Endometrial microvascular endothelial cells (primary cell): ENCODE results near the gene SEMA3F. TPM values are rescaled to one million over a fixed set of nuclear protein-coding genes. Genes with fewer than 3 reads are reported as not detected.
"Not testable (repeated sequence)": the region's sequence is repeated elsewhere in the genome, so short reads cannot be mapped to it uniquely, and the experiment has no call there.

Source experiments
- in situ Hi-C: cut with HindIII; loops from 2 replicates; pipeline ENCODE4 v1.10.0; 2017; ENCODE audit warnings: low sequenced_read_pairs, low pct_unique_long_range_greater_than_20kb; ENCODE audit errors: inconsistent ontology term
- total RNA-seq: library from RNA; depleted of rRNA; stranded (reverse); fragments of >200 nt; gene quantifications from one replicate; pipeline ENCODE4 v1.2.3, GENCODE V29; 2015; ENCODE audit errors: inconsistent ontology term

SEMA3F gene
- total RNA-seq, 1 donor from 2014 or later: 263 TPM

DNA sequence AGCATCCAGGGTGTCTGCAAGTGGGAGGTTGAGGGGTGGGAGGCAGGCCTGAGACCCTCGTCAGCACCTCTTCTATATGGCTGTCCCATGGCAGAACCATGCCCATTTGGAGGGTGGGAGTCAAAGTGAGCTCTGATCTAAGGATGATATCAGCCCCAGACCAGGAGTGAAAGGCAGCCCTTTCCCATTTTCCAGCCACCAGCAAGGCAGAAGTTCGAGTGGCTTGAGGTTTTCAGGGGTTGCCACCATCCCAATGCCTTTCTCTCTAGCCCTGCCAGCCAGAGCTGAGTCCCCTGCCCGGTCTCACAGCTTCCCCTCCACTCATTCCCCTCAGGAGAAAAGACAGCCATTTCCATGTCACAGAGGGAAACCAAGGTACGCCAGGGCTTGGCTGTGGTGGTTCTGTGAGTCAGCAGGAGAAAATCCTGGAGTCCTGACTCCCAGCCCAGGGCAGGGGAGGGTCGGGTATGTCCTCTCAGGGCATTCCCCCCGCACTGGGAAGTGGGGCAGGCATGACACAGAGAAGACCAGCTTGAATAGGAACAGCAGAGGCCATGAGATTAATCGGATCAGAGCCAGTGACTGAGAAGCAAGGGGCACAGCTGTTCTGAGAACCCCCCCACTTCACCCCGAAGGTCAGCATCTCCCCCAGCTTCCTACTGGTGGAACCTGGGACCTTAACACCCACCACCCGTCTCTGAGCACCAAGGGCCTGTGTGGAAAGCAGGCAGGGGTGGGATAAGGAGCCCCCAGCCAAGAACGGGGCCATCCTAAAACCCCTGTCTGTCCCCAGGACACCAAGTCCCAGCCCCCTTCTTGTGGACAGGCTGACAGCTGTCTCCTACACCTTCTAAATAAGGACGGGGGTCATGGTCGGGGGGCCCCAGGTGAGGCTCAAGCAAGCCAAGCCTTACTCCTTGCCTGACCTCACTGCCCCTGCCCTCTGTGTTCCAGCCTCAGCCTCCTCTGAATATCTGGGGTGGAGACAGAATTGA lies 49.0 kb downstream of the SEMA3F start:
- in situ Hi-C loops: no loop called here

DNA sequence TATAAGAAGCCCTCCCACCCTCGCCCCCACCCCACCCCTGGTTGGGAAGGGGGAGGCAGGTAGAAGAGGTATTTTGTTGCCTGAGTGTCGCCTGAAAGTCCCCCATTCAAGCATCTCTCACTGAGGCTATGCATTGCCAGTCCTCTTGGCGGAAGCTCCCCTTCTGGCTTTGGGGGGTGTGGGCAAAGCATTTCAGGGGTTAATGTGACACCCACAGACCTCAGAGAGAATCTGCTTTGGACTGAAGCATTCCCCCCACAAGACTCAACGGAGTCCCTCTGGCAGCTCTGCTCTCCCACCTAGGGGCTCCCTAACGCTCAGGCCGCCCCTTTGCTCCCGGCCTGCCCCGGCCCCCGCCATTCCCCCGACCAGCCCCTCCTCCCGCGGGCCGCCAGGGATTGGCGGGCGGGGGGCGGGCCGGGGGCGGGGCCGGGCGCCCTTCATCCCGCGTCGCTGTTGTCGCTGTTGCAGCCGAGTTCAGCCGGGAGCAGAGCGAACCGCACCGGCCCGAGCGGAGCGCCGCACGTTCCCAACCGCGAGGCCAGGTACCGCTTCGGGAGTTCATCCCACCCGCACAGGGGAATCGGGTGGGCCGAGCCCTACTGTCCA lies 49.8 kb downstream of the SEMA3F start, which contains the start of gene SLC38A3:
Gene SLC38A3, plus strand, starts transcription at position 468 of the 609 bp plus-strand sequence. CDS start 8,929 bp downstream, outside the sequence.
- in situ Hi-C loops: no loop called here

DNA sequence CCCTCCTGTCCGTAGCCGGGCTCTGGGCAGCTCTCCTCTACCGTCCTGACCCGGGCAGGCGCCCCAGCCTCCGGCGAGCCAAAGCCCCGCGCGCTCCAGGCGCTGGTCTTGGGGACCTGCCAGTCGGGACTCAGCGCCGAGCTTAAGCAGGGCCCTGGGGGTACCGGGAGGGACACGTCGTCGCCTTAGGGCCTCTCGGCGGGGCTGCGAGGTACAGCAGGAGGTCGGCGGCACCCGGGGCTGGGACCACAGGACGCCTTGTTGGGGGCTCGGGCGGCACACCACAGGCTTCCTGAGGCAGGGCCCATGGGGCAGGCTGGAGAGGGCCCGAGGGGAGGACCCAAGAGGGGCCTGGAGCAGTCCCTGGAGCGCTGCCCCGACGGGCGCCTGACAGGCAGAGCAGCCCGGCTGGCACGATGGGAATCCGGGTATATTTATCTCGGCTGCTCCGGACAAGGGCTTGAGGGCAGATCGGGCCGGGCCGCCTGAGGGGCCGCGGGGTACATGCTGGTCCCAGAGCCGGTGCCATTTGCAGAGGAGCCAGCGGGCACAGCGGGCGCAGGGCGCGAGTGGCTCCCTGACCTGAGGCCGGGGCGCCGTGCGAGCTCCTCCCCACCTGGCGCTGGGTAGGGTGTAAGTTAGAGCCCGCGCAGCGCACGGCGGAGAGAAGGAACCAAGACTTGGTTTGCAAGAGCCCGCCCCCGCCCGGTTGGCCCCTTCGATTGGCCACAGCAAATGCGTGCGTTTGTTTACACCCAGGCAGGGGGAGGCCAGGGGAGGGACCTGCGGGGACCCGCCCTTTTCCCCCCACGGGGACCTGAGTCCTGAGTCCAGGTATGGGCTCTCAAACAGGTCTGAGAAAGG lies 50.5 kb downstream of the SEMA3F start:
- in situ Hi-C loops: no loop called here

DNA sequence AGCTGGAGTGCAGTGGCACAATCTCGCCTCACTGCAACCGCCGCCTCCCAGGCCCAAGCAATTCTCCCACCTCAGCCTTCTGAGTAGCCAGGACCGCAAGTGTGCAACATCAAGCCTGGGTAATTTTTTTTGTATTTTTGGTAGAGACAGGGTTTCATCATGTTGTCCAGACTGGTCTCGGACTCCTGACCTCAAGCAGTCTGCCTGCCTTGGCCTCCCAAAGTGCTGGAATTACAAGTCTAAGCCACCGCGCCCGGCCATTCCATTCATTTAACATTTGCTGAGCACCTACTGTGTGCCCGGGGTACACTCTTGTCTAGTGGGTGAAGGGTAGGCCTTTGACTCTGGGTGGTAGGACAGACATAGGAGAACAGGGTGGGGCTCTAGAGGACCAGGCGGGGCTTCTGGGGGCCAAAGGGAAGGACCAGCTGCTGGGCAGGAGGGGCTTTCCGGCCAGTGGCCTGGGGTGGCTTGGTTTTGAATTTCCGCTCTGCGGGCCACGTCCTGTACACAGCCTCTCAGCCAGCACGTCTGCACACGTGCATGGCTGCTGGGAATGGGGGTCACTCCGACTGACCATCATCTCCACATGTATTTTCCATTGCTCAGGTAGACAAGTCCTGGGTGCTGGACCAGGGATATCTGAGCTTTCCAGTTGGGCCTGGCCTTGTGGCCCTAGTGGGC lies 52.4 kb downstream of the SEMA3F start:
- in situ Hi-C loops: no loop called here

DNA sequence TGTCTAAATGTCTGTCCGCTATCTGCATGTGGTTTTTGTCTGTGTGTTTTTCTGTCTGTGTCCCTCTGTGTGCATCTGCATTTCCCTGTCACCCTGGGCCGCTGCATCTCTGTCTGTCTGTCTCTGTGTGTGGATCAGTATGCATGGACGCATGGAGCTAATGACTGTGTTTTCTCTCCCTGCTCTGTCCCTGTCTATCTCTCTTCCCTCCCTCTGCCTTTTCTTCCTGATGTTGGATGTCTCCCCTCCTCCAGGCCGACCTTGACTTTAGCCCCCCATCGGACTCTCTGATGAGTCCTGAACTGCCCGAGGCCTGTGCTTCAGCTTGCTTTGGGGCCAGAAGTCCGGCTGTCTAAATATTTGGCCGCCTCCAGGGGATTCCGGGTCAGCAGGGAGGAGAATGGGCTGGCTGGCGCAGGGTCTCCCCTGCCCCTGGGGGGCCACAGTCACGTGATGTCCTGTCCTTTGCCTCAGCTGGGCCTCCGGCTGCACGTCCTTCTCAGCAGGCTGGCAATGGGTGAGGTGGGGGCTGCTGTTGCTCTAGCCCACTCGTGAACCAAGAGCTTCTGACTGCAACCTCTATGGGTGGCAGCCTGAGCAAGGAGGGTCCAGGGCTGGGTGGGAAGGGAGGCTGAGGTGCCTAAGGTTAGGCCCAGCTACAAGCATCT lies 53.7 kb downstream of the SEMA3F start:
- in situ Hi-C loops: no loop called here

DNA sequence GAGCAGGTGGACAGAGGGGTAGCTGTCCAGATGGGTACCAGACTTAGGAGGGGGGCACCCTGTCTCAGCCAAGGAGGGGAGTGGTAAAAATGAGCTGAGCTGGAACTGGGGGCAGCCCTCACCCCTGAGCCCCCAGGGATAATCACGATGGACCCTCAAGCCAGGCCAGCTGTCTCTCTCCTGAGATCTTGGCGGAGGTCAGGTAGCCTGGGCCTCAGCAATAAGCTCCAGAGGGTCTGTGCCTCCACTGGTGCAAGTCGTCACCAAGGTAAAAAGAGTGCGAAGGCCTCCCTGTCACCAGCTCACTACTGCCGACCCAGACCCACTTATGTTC lies 55.0 kb downstream of the SEMA3F start:
- in situ Hi-C loops: no loop called here

DNA sequence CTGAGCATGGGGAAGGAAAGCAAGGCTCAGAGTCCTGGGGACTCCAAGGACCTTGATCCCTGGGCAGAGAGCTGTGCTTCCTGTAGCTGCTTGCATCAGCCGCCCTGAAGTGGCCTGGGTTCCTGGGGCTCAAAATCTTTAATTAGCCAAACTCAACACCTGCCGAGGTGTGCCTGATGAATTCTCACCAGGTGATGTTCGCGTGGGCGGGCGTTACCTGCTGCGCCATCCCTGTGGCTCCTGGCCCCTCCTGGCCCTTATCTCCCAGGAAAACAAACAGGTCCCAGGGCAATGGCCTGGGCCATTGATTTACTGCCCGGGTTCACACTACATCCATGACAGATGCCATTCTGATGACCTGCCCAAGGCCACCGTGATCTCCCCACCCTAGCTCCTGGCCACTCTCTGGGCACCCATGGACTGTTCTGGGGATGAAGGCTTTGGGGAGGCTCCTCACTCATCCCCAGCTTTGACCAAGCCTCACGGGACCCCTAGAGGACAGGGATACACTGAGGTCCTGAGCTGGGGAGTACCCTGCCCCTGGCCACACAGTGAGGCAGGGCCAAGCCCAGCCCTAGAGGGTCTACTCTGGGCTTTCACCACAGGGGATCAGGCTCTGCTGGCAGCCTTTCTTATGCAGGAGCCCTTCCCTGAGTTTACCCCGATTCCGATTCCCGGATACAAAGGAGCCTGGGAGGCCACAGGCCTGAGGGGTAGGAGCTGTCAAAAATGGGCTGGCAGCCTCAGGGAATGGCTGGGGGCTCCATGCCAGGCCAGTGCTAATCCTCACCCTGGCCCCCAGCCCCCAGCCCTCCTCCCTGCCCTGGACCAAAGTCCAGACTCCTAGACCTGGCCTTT lies 55.6 kb downstream of the SEMA3F start:
- in situ Hi-C loops: no loop called here

DNA sequence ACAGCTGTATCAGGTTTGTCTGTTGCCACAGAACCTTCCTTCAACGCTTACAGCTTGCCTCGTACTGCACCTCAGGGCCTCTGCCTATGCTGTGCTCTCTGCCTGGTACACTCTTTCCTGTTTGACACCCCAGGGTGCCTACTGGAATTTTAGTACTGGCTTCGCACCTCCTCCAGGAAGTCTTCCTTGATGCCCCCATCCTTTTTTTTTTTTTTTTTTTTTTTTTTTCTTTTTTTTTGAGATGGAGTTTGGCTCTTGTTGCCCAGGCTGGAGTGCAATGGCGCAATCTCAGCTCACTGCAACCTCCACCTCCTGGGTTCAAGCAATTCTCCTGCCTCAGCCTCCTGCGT lies 56.2 kb downstream of the SEMA3F start:
- in situ Hi-C loops: not testable (repeated sequence)

DNA sequence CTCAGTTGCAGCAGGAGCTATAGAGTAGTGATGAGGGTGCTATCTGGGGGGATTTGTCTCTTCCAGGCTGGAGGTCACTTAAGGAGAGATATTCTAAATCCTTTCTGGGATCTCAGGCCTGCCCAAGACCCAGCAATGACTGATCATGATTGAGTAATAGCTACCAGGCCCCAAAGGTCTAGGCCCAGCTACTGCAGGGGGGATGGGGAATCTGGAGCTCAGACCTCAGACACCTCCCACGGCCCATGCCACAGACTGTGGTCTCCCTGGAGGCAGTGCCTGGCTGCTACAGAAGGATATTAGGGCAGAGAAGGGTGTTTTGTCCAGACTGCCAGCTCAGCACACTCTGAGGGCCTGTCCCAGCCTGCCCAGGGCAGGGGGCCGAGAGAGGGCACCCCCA lies 56.8 kb downstream of the SEMA3F start:
- in situ Hi-C loops: no loop called here

DNA sequence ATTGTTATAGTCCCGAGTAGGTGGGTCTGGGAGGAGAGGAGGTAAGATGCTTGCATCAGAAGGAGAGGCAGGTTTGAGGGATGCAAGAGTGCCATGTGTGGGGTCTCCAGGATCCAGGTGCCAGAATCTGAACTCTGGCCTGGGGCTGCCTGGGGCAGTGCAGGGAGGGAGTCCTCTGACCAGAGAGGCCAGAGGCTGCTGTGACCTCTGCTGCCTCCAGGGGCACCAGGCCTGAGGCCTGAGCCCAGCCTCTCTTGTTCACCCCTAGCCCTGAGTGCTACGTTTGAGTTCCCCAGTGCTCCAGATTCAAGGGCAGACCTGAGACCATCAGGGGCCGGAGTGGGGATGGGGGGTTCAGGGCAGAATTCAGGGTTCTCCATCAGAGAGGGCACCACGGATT lies 57.4 kb downstream of the SEMA3F start:
- in situ Hi-C loops: no loop called here

DNA sequence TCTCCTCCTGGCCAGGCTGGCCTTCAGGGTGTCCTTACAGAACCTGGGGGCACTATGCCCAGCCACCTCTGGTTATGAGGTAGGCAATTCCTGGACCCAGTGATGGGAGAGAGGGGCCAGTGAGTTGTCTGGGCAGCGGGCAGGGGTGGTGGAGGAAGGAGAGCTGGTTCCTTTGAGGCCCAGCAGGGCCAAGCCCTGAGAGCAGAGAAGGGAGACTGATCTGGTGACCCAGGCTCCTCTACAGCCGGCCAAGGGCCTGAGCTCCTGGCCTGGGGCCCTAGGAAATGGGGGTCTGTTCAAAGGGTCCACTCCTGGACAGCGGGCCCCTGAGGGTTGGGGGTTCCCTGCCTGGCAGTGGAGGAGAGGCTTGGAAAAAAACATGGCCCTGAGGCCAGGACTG lies 57.8 kb downstream of the SEMA3F start:
- in situ Hi-C loops: no loop called here

DNA sequence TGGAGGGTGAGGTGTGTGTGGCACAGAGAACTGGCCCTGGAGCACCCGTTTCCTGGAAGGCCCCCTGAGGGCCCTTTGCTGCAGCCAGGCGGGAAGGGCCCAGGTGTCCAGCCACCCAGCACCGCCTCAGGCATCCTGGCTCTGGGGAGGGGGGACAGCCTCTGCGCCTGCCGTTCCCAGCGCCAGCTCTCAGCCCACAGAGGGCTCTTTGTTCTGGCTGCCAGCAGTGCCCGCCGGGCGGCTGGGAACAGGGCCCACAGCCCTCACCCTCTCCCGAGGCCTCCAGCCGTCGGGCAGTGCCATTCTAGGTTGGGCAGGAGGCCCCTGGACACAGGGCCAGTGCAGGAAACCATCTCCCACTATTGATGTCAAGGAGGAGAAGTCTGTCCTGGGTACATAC lies 58.2 kb downstream of the SEMA3F start:
- in situ Hi-C loops: no loop called here

DNA sequence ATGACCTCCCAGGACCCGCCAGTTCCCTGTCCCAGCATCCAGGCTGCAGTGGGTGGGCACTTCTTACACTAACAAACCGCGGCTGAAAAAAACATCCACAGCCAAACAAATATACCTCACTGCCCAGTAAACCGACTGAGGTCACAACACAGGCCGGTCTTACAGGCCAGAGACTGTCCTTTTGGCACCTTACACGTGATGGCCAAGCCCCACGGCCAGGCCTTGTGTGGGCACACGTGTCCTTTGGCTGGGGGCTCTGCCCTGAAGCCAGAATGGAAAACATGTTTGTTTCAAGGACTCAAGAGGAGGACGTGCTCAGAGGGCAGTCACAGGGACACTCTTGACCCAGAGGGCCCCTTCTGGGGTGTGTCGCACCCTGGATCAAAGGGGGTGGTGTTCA lies 59.7 kb downstream of the SEMA3F start:
- in situ Hi-C loops: no loop called here

DNA sequence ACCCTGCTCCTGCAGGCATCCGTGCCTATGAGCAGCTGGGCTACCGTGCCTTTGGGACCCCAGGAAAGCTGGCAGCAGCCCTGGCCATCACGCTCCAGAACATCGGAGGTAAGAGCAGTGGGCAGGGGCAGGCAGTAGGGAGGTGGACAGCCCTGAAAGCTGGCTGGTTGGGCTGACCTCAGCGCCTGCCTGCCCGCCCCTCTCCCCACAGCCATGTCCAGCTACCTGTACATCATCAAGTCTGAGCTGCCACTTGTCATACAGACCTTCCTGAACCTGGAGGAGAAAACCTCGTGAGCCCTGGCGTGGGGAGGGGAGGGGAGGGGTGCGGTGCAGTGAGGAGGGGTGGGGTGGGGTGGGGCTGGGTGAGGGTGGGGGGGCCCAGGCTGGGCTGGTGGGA lies 60.4 kb downstream of the SEMA3F start:
- in situ Hi-C loops: no loop called here

DNA sequence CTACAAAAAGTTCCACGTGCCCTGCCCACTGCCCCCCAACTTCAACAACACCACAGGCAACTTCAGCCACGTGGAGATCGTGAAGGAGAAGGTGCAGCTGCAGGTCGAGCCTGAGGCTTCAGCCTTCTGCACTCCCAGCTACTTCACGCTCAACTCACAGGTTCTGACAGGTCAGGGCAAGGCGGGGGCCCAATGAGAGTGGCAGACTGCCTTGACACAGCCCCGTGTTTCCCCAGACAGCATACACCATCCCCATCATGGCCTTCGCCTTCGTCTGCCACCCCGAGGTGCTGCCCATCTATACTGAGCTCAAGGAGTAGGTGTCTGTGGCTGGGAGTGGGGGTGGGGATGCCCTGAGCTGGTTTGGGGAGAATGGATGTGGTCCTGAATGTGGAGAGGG lies 62.6 kb downstream of the SEMA3F start:
- in situ Hi-C loops: no loop called here

DNA sequence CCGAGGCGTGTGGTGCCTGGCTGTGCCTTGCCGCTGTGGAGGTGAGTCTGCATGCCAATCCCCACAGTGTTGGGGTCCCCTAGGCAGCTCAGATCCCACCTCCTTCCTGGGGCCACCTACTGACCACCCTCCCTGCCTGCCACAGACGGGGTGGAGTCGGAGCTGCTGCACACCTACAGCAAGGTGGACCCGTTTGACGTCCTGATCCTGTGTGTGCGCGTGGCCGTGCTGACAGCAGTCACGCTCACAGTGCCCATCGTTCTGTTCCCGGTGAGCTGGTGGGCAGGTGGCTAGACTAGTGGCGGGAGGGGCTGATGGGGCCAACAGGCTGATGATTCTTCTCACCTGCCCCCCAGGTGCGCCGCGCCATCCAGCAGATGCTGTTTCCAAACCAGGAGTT lies 63.3 kb downstream of the SEMA3F start:
- in situ Hi-C loops: no loop called here

DNA sequence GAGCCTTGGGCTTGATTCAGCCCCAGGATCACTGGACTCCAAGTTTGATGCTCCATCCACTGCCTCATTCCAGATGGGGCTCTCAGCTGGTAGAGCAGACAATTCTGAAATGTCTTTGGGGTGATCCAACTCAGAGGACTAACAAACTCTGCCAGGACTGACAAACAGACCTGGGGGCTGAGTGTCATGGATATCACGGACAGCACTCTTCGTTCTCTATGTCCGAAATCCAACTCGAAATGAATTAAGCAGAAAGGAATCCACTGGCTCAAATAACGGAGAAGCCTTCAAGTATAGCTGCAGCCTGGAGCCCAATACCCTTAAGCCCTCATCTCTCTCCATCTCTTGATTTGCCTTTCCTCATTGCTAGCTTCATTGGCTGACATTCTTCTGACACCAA lies 64.2 kb downstream of the SEMA3F start:
- in situ Hi-C loops: no loop called here

DNA sequence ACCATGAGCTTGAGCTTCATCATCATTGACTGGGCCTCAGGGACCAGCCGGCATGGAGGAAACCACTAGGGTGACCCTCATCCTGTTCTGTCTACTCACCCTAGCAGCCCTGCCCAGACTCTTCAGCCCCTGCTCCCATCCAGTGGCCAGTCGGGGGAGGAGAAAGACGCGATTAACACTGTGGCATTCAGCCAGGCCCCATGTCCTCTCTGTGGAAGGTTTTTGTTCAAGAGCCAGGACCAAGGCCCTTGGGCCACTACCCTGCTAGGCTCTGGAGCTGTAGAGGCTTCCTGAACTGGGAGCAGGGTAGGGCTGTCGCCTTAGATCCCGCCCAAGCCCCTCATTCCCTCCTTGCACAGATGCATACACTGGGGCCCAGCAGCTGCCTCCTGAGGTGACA lies 65.0 kb downstream of the SEMA3F start:
- in situ Hi-C loops: no loop called here
